Left ventricle myocardium inferior (tissue), 1 donor: ENCODE measurements around the gene ANKRD33B. TPM values are rescaled to one million over a fixed set of nuclear protein-coding genes. Genes with fewer than 3 reads are reported as not detected.
A peak's percentile ranks its signal among the peaks of the same experiment; 100 is the strongest.

Experiments
- DNase-seq: peaks from one replicate; pipeline ENCODE4 v3.0.0-alpha.2; 2020
- H3K27ac ChIP-seq: fragments of 200-600 bp; replicated peaks from 2 replicates; pipeline ENCODE4 v1.8.0; 2021
- H3K27me3 ChIP-seq: fragments of 200-600 bp; 2 replicates; pipeline ENCODE4 v1.8.0; 2021; ENCODE audit warnings: low read depth
- H3K36me3 ChIP-seq: fragments of 200-600 bp; 2 replicates; pipeline ENCODE4 v1.8.0; 2021
- H3K4me1 ChIP-seq: fragments of 200-600 bp; 2 replicates; pipeline ENCODE4 v1.8.0; 2021
- H3K4me3 ChIP-seq: fragments of 200-600 bp; 2 replicates; pipeline ENCODE4 v1.8.0; 2021; ENCODE audit warnings: mild to moderate bottlenecking, moderate library complexity
- H3K9me3 ChIP-seq: fragments of 200-600 bp; replicated peaks from 2 replicates; pipeline ENCODE4 v1.8.0; 2021
- CTCF ChIP-seq: fragments of 200-600 bp; IDR thresholded peaks from 2 replicates; pipeline ENCODE4 v1.8.0; 2021; ENCODE audit warnings: antibody characterized with exemption, mild to moderate bottlenecking, borderline replicate concordance
- intact Hi-C: fragments of 100-400 bp; cut with micrococcal nuclease; formaldehyde crosslinking; loops from one replicate; pipeline ENCODE4 v1.11.0; 2022
- total RNA-seq: library from RNA; stranded (reverse); fragmentation: NEBNext Ultra II Directional; extraction: Animal tissue kit (Norgen Biotek cat#: 25700); gene quantifications from one replicate; pipeline ENCODE4 v1.2.1, GENCODE V29; 2021
- donor health status: DM: no; HTN: yes; CAD: no; lungs with severe emphysema.

ANKRD33B gene
- total RNA-seq, 1 donor from 2014 or later, result 15.2 TPM

- intact Hi-C loops, result no loop called here
- TF ChIP-seq CTCF, result no peak
- H3K27me3 ChIP-seq, result no peaks in the 10 kb centered on the region
- H3K9me3 ChIP-seq, result no peaks in the 10 kb centered on the region
- H3K4me1 ChIP-seq, result peaks cover 71% of the 10 kb centered on the region
- no peaks in the 10 kb centered on the region for H3K36me3 ChIP-seq
- H3K4me3 ChIP-seq, result no peak overlapping the region
- no peak for DNase-seq
- H3K27ac ChIP-seq, result no peak overlapping the region
Measured at GRCh38 chr5:10579536-10580521, 16.0 kb downstream of the ANKRD33B start.

GRCh38 chr5:10580531-10581423 lies 16.9 kb downstream of the ANKRD33B start:
- no peaks in the 10 kb centered on the region for H3K36me3 ChIP-seq
- no peaks in the 10 kb centered on the region for H3K9me3 ChIP-seq
- intact Hi-C loops, result no loop called here
- no peak for TF ChIP-seq CTCF
- no peak overlapping the region for H3K4me3 ChIP-seq
- no peaks in the 10 kb centered on the region for H3K27me3 ChIP-seq
- no peak for DNase-seq
- no peak overlapping the region for H3K27ac ChIP-seq
- peaks cover 70% of the 10 kb centered on the region for H3K4me1 ChIP-seq

GRCh38 chr5:10581424-10581748 lies 17.5 kb downstream of the ANKRD33B start:
- H3K4me3 ChIP-seq, result no peak overlapping the region
- DNase-seq, result no peak
- no peaks in the 10 kb centered on the region for H3K27me3 ChIP-seq
- H3K4me1 ChIP-seq, result peaks cover 64% of the 10 kb centered on the region
- no peak for TF ChIP-seq CTCF
- H3K36me3 ChIP-seq, result no peaks in the 10 kb centered on the region
- intact Hi-C loops, result no loop called here
- no peaks in the 10 kb centered on the region for H3K9me3 ChIP-seq
- H3K27ac ChIP-seq, result peak overlapping the region; percentile 43

GRCh38 chr5:10581867-10582511 lies 18.1 kb downstream of the ANKRD33B start:
- Histone ChIP-seq H3K4me3 (no peak overlapping the region), H3K36me3 (no peaks in the 10 kb centered on the region), H3K9me3 (no peaks in the 10 kb centered on the region), H3K27me3 (no peaks in the 10 kb centered on the region), H3K27ac (peak overlapping the region; percentile 43), H3K4me1 (peaks cover 58% of the 10 kb centered on the region)
- no peak for TF ChIP-seq CTCF
- intact Hi-C loops, result no loop called here
- no peak for DNase-seq

GRCh38 chr5:10582512-10582897 lies 18.6 kb downstream of the ANKRD33B start:
- DNase-seq, result no peak
- no peaks in the 10 kb centered on the region for H3K36me3 ChIP-seq
- no peaks in the 10 kb centered on the region for H3K9me3 ChIP-seq
- H3K4me3 ChIP-seq, result no peak overlapping the region
- H3K27ac ChIP-seq, result peak overlapping the region; percentile 43
- H3K4me1 ChIP-seq, result peaks cover 53% of the 10 kb centered on the region
- intact Hi-C loops, result no loop called here
- TF ChIP-seq CTCF, result no peak
- no peaks in the 10 kb centered on the region for H3K27me3 ChIP-seq
